Measurements from ENCODE around the gene VWA3A. TPM values are rescaled to one million over a fixed set of nuclear protein-coding genes. Genes with fewer than 3 reads are reported as not detected.

VWA3A gene
- total RNA-seq, 1 donor from 2014 or later: 0.98 TPM

DNA sequence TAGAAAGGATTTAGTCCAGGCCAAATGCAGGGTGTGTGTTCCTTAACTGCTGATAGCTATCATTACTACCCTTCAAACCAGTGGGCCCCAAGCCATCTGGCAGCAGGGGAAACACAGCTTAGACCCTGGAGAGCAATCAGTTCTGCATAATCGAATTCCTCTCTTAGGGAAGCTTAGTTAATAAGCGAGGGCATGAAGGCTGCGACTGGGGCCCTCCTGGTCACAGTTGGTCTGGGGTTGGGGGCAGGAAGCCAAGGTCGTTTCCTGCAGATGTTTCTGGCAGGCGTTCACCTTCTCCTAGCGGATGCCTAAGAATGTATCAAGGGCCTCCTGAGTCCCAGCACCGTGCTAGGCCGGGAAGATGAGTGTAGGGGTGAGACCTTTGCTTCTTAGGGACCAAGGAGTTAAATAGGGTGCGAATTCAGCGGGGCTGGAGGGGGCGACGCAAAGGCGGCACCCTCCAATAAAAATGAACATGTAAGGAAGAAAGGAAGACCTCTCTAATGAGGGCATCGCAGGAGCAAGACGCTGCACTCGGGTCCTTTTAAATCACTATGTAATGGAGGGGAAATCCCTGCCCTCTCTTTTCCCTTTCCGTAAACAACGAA is 97.2 kb downstream of the VWA3A start:
- Mint-ChIP-seq H3K27me3 (peaks cover 15% of the 10 kb centered on the region), H3K9me3 (ENCODE audit: low read depth) (no peaks in the 10 kb centered on the region), H3K4me1 (ENCODE audit: low read depth) (peaks cover 11% of the 10 kb centered on the region), H3K27ac (peak overlapping the region; percentile 76), H3K36me3 (ENCODE audit: insufficient read depth) (no peaks in the 10 kb centered on the region), H3K4me3 (ENCODE audit: low read depth) (peak overlapping the region; percentile 92)
- TF ChIP-seq CTCF (IDR thresholded peaks at IDR 0.05; ENCODE audit: unreplicated experiment): no peak
- no peak for DNase-seq (ENCODE audit: low spot score, unreplicated experiment)

DNA sequence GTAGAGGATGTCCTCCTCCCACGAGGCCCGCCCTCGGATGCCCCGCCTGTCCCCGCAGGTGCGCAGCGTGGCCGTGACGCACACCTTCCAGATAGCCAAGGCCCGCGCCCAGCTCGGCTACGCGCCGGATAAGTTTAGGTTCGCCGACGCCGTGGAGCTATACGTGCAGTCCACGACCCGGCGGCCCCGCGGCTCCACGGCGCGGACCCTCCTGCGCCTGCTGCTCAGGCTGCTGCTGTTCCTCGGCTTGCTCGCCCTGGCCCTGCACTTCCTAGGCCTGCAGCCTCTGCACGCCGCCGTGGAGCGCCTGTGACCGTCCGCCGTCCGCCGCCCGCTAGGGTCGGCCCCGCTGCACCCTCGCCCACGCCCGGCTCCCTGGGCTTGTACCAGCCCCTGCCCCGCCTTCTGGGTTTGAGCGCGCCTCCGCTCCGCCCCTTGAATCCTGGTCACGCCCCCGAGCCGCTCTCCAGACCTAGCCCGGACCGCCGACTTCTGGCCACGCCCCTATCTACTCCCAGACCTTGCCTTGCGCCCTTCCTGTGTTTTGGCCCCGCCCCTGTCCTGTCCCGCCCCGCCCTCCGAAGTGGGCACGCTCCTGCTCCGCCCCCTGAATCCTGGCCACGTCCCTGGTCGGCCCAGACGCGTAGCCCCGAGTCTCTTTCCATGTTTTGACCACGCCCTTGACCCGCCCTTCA is 97.9 kb downstream of the VWA3A start:
- Mint-ChIP-seq H3K36me3 (ENCODE audit: insufficient read depth) (no peaks in the 10 kb centered on the region), H3K27me3 (peaks cover 15% of the 10 kb centered on the region), H3K4me1 (ENCODE audit: low read depth) (peaks cover 11% of the 10 kb centered on the region), H3K4me3 (ENCODE audit: low read depth) (peak overlapping the region; percentile 92), H3K27ac (peak overlapping the region; percentile 99), H3K9me3 (ENCODE audit: low read depth) (no peaks in the 10 kb centered on the region)
- TF ChIP-seq CTCF (IDR thresholded peaks at IDR 0.05; ENCODE audit: unreplicated experiment): no peak
- peak; percentile 99 for DNase-seq (ENCODE audit: low spot score, unreplicated experiment)

GRCh38 chr16:22190776-22191531 is 98.6 kb downstream of the VWA3A start:
- no peak for TF ChIP-seq CTCF (IDR thresholded peaks at IDR 0.05; ENCODE audit: unreplicated experiment)
- Mint-ChIP-seq H3K27ac (peak overlapping the region; percentile 99), H3K36me3 (ENCODE audit: insufficient read depth) (peaks cover 2% of the 10 kb centered on the region), H3K4me3 (ENCODE audit: low read depth) (peak overlapping the region; percentile 92), H3K27me3 (peaks cover 15% of the 10 kb centered on the region), H3K4me1 (ENCODE audit: low read depth) (peaks cover 11% of the 10 kb centered on the region), H3K9me3 (ENCODE audit: low read depth) (no peaks in the 10 kb centered on the region)
- peak; percentile 92 for DNase-seq (ENCODE audit: low spot score, unreplicated experiment)

- no peak for DNase-seq (ENCODE audit: low spot score, unreplicated experiment)
- Mint-ChIP-seq H3K4me1 (ENCODE audit: low read depth) (peaks cover 11% of the 10 kb centered on the region), H3K27me3 (peaks cover 15% of the 10 kb centered on the region), H3K36me3 (ENCODE audit: insufficient read depth) (peaks cover 2% of the 10 kb centered on the region), H3K9me3 (ENCODE audit: low read depth) (no peaks in the 10 kb centered on the region), H3K27ac (peak overlapping the region; percentile 99), H3K4me3 (ENCODE audit: low read depth) (peak overlapping the region; percentile 92)
- TF ChIP-seq CTCF (IDR thresholded peaks at IDR 0.05; ENCODE audit: unreplicated experiment): no peak
These were observed 99.4 kb downstream of the VWA3A start for GRCh38 chr16:22191532-22192260.
